ENCODE data around the gene CEP70.

The CEP70 gene

GRCh38 chr3:138594935-138595610 is 1.0 kb upstream of the CEP70 start:
- DNase-seq (ENCODE audit: extremely low spot score), result no peak
- ChIA-PET CTCF (interaction anchor here (0.6 to 2.8 kb wide), 9 partner anchors 14 to 384 kb away, joined by 3 to 40 read pairs (median 3); partner anchors contain the start of gene FAIM), POLR2A (interaction anchor here (1.0 to 2.8 kb wide), 6 partner anchors 14 to 328 kb away, joined by 3 to 17 read pairs (median 10); partner anchors contain the start of gene FAIM)
- TF ChIP-seq PKNOX1 (IDR thresholded peaks at IDR 0.05), result no peak
- TF ChIP-seq HDGF (IDR thresholded peaks at IDR 0.05; ENCODE audit: borderline replicate concordance), result no peak
- TF ChIP-seq ZNF384 (IDR thresholded peaks at IDR 0.05), result no peak
- no peak for TF ChIP-seq TARDBP (IDR thresholded peaks at IDR 0.05)
- TF ChIP-seq FOXK2 (IDR thresholded peaks at IDR 0.05), result no peak
- TF ChIP-seq FOXM1 (IDR thresholded peaks at IDR 0.05; ENCODE audit: borderline replicate concordance), result 0 out of 2 replicates have a peak, but pooled peaks have one; percentile 22
- TF ChIP-seq ARNT (IDR thresholded peaks at IDR 0.05), result no peak
- TF ChIP-seq LEF1 (IDR thresholded peaks at IDR 0.05; ENCODE audit: borderline replicate concordance), result no peak

- DNase-seq (ENCODE audit: extremely low spot score), result no peak
- no peak for TF ChIP-seq FOXK2 (IDR thresholded peaks at IDR 0.05)
- no peak for TF ChIP-seq FOXM1 (IDR thresholded peaks at IDR 0.05; ENCODE audit: borderline replicate concordance)
- TF ChIP-seq LEF1 (IDR thresholded peaks at IDR 0.05; ENCODE audit: borderline replicate concordance), result no peak
- no peak for TF ChIP-seq ELF4 (IDR thresholded peaks at IDR 0.05)
- POLR2A ChIA-PET, result interaction anchor here (0.6 to 2.8 kb wide), 14 partner anchors 14 to 725 kb away, joined by 3 to 17 read pairs (median 4); partner anchors contain the start of gene FAIM
- CTCF ChIA-PET, result interaction anchor here (0.6 to 2.8 kb wide), 11 partner anchors 15 to 342 kb away, joined by 3 to 40 read pairs (median 3); no protein-coding TSS in a partner anchor
These were observed 441 bp downstream of the CEP70 start for GRCh38 chr3:138593488-138594149.

- DNase-seq (ENCODE audit: extremely low spot score), result no peak
- CTCF ChIA-PET, result interaction anchor here (0.9 kb wide), 1 partner anchor 332 kb away, joined by 3 read pairs; no protein-coding TSS in a partner anchor
- POLR2A ChIA-PET, result no interaction called here
- TF ChIP-seq BHLHE40 (IDR thresholded peaks at IDR 0.05; ENCODE audit: borderline replicate concordance) (no peak), ZNF384 (IDR thresholded peaks at IDR 0.05) (no peak), TARDBP (IDR thresholded peaks at IDR 0.05) (no peak), CTBP1 (IDR thresholded peaks at IDR 0.05; ENCODE audit: borderline replicate concordance) (no peak), FOXA1 (IDR thresholded peaks at IDR 0.05) (no peak), FOXK2 (IDR thresholded peaks at IDR 0.05) (no peak), L3MBTL2 (conservative IDR thresholded peaks at IDR 0.05) (no peak), LEF1 (IDR thresholded peaks at IDR 0.05; ENCODE audit: borderline replicate concordance) (no peak), HDGF (IDR thresholded peaks at IDR 0.05; ENCODE audit: borderline replicate concordance) (no peak), ARNT (IDR thresholded peaks at IDR 0.05) (no peak), ELF4 (IDR thresholded peaks at IDR 0.05) (no peak)
These were observed 2.7 kb downstream of the CEP70 start for GRCh38 chr3:138591392-138591791.

- ChIA-PET POLR2A (no interaction called here), CTCF (no interaction called here)
- no peak for TF ChIP-seq FOXM1 (IDR thresholded peaks at IDR 0.05; ENCODE audit: borderline replicate concordance)
- TF ChIP-seq ARNT (IDR thresholded peaks at IDR 0.05), result no peak
- TF ChIP-seq L3MBTL2 (conservative IDR thresholded peaks at IDR 0.05), result no peak
- no peak for DNase-seq (ENCODE audit: extremely low spot score)
These were observed 5.6 kb downstream of the CEP70 start for GRCh38 chr3:138588445-138588844.

GRCh38 chr3:138587374-138587773 is 6.7 kb downstream of the CEP70 start:
- DNase-seq (ENCODE audit: extremely low spot score), result no peak
- no peak for TF ChIP-seq SUZ12 (IDR thresholded peaks at IDR 0.05)
- ChIA-PET CTCF (no interaction called here), POLR2A (no interaction called here)

- no peak for DNase-seq (ENCODE audit: extremely low spot score)
- ChIA-PET CTCF (interaction anchor here (1.0 to 1.6 kb wide), 2 partner anchors 15 to 740 kb away, joined by 4 read pairs; partner anchors contain the start of gene CEP70), POLR2A (interaction anchor here (1.7 kb wide), 1 partner anchor 15 kb away, joined by 9 read pairs; the partner anchor contains the start of gene CEP70)
- TF ChIP-seq FOXK2 (IDR thresholded peaks at IDR 0.05) (no peak), ELF4 (IDR thresholded peaks at IDR 0.05) (no peak), SP1 (IDR thresholded peaks at IDR 0.05) (no peak), TARDBP (IDR thresholded peaks at IDR 0.05) (no peak)
These were observed 15.0 kb downstream of the CEP70 start for GRCh38 chr3:138578961-138579574.

- TF ChIP-seq ELF4 (IDR thresholded peaks at IDR 0.05) (no peak), FOXK2 (IDR thresholded peaks at IDR 0.05) (no peak), PKNOX1 (IDR thresholded peaks at IDR 0.05) (no peak), LEF1 (IDR thresholded peaks at IDR 0.05; ENCODE audit: borderline replicate concordance) (no peak), ZNF384 (IDR thresholded peaks at IDR 0.05) (no peak), FOXA1 (IDR thresholded peaks at IDR 0.05) (no peak), SUZ12 (IDR thresholded peaks at IDR 0.05) (no peak), L3MBTL2 (conservative IDR thresholded peaks at IDR 0.05) (no peak), HDGF (IDR thresholded peaks at IDR 0.05; ENCODE audit: borderline replicate concordance) (no peak), NFRKB (IDR thresholded peaks at IDR 0.05) (no peak), FOXM1 (IDR thresholded peaks at IDR 0.05; ENCODE audit: borderline replicate concordance) (no peak), ARNT (IDR thresholded peaks at IDR 0.05) (no peak)
- ChIA-PET CTCF (interaction anchor here (0.6 to 1.6 kb wide), 2 partner anchors 16 to 209 kb away, joined by 4 to 9 read pairs; partner anchors contain the start of gene CEP70), POLR2A (no interaction called here)
- DNase-seq (ENCODE audit: extremely low spot score), result no peak
These were observed 15.9 kb downstream of the CEP70 start for GRCh38 chr3:138578141-138578540.
